Measurements from ENCODE around the gene SULT2B1. TPM values are rescaled to one million over a fixed set of nuclear protein-coding genes. Genes with fewer than 3 reads are reported as not detected.

The SULT2B1 gene
- total RNA-seq, 2 donors from 2014 or later: 0.35 to 2.4 TPM

- H3K27me3 Mint-ChIP-seq (ENCODE audit: insufficient read depth): no peaks in the 10 kb centered on the region
- Histone ChIP-seq H3K9me3 (ENCODE audit: control insufficient read depth, low read length) (no peaks in the 10 kb centered on the region), H3K27ac (ENCODE audit: low read depth, low read length) (no peak overlapping the region), H3K9ac (ENCODE audit: extremely low read depth, low read length, poor library complexity, severe bottlenecking) (no peak overlapping the region), H3K4me3 (ENCODE audit: low read length) (no peak overlapping the region), H3K36me3 (ENCODE audit: control insufficient read depth, insufficient read depth, low read length) (no peaks in the 10 kb centered on the region), H3K27me3 (ENCODE audit: control insufficient read depth, insufficient read depth, low read length, poor library complexity, severe bottlenecking) (no peaks in the 10 kb centered on the region), H3K4me1 (ENCODE audit: control insufficient read depth, insufficient read depth, low read length) (peaks cover 5% of the 10 kb centered on the region)
- no peak overlapping the region for H3K27ac Mint-ChIP-seq
- H3K4me3 Mint-ChIP-seq: no peak overlapping the region
- 84 to 90% methylated on average over 5 of the region's 5 CpGs for WGBS, 2 experiments (ENCODE audit: insufficient coverage in 1 of 2, insufficient read length in 1 of 2)
- peaks cover 9% of the 10 kb centered on the region for H3K4me1 Mint-ChIP-seq
- no peak for TF ChIP-seq CTCF (conservative IDR thresholded peaks at IDR 0.05)
- no peaks in the 10 kb centered on the region for H3K9me3 Mint-ChIP-seq
- no peak for DNase-seq
- no peaks in the 10 kb centered on the region for H3K36me3 Mint-ChIP-seq (ENCODE audit: low read depth)
Observed at GRCh38 chr19:48549380-48549779, 2.6 kb upstream of the SULT2B1 start.

GRCh38 chr19:48552406-48553322, 692 bp downstream of the SULT2B1 start:
- Mint-ChIP-seq H3K27me3 (ENCODE audit: insufficient read depth) (no peaks in the 10 kb centered on the region), H3K27ac (no peak overlapping the region), H3K4me3 (no peak overlapping the region), H3K4me1 (peaks cover 17% of the 10 kb centered on the region), H3K9me3 (no peaks in the 10 kb centered on the region), H3K36me3 (ENCODE audit: low read depth) (no peaks in the 10 kb centered on the region)
- Histone ChIP-seq H3K4me3 (ENCODE audit: low read length) (no peak overlapping the region), H3K4me1 (ENCODE audit: control insufficient read depth, insufficient read depth, low read length) (peaks cover 5% of the 10 kb centered on the region), H3K27ac (ENCODE audit: low read depth, low read length) (no peak overlapping the region), H3K36me3 (ENCODE audit: control insufficient read depth, insufficient read depth, low read length) (no peaks in the 10 kb centered on the region), H3K9me3 (ENCODE audit: control insufficient read depth, low read length) (no peaks in the 10 kb centered on the region), H3K9ac (ENCODE audit: extremely low read depth, low read length, poor library complexity, severe bottlenecking) (no peak overlapping the region), H3K27me3 (ENCODE audit: control insufficient read depth, insufficient read depth, low read length, poor library complexity, severe bottlenecking) (no peaks in the 10 kb centered on the region)
- WGBS, 2 experiments (ENCODE audit: insufficient coverage in 1 of 2, insufficient read length in 1 of 2): 89 to 96% methylated on average over 13 to 19 of the region's 19 CpGs
- no peak for DNase-seq
- TF ChIP-seq CTCF (conservative IDR thresholded peaks at IDR 0.05): no peak

- 41 to 48% methylated on average over 10 to 18 of the region's 18 CpGs for WGBS, 2 experiments (ENCODE audit: insufficient coverage in 1 of 2, insufficient read length in 1 of 2)
- H3K27ac Mint-ChIP-seq: peak overlapping the region; percentile 77
- peaks cover 1% of the 10 kb centered on the region for H3K27me3 Mint-ChIP-seq (ENCODE audit: insufficient read depth)
- H3K9ac ChIP-seq (ENCODE audit: extremely low read depth, low read length, poor library complexity, severe bottlenecking): no peak overlapping the region
- H3K27me3 ChIP-seq (ENCODE audit: control insufficient read depth, insufficient read depth, low read length, poor library complexity, severe bottlenecking): no peaks in the 10 kb centered on the region
- DNase-seq: peak; percentile 84
- H3K4me3 ChIP-seq (ENCODE audit: low read length): no peak overlapping the region
- H3K36me3 ChIP-seq (ENCODE audit: control insufficient read depth, insufficient read depth, low read length): no peaks in the 10 kb centered on the region
- no peak overlapping the region for H3K27ac ChIP-seq (ENCODE audit: low read depth, low read length)
- H3K9me3 Mint-ChIP-seq: no peaks in the 10 kb centered on the region
- H3K4me3 Mint-ChIP-seq: no peak overlapping the region
- no peaks in the 10 kb centered on the region for H3K9me3 ChIP-seq (ENCODE audit: control insufficient read depth, low read length)
- H3K36me3 Mint-ChIP-seq (ENCODE audit: low read depth): no peaks in the 10 kb centered on the region
- peaks cover 17% of the 10 kb centered on the region for H3K4me1 Mint-ChIP-seq
- no peak for TF ChIP-seq CTCF (conservative IDR thresholded peaks at IDR 0.05)
- peaks cover 5% of the 10 kb centered on the region for H3K4me1 ChIP-seq (ENCODE audit: control insufficient read depth, insufficient read depth, low read length)
Observed at GRCh38 chr19:48553676-48554384, 1.9 kb downstream of the SULT2B1 start.
